Measurements from ENCODE around the gene VAMP7.

Gene VAMP7

GRCh38 chrX:155988859-155989258, 107.7 kb downstream of the VAMP7 start:
- DNase-seq (ENCODE audit: low read depth in 2 of 2, low spot score in 1 of 2): no peak
